Measurements from ENCODE around the gene SHISA2.

SHISA2 gene

GRCh38 chr13:26030331-26030730, 21.5 kb downstream of the SHISA2 start:
- Histone ChIP-seq H3K36me3 (ENCODE audit: low read depth) (no peaks in the 10 kb centered on the region), H3K9me3 (ENCODE audit: severe bottlenecking) (no peaks in the 10 kb centered on the region), H3K4me3 (ENCODE audit: severe bottlenecking) (no peak overlapping the region), H3K4me1 (ENCODE audit: insufficient read depth, poor library complexity, severe bottlenecking) (no peaks in the 10 kb centered on the region), H3K27me3 (ENCODE audit: insufficient read depth, poor library complexity, severe bottlenecking) (no peaks in the 10 kb centered on the region), H3K27ac (ENCODE audit: poor library complexity, severe bottlenecking) (no peak overlapping the region)
- no peak for ATAC-seq (ENCODE audit: low read depth)
- DNase-seq (ENCODE audit: low spot score), result no peak
- no peak for TF ChIP-seq CTCF (IDR thresholded peaks at IDR 0.05; ENCODE audit: poor library complexity, severe bottlenecking)

GRCh38 chr13:26029581-26030136, 22.2 kb downstream of the SHISA2 start:
- no peak for DNase-seq (ENCODE audit: low spot score)
- H3K9me3 ChIP-seq (ENCODE audit: severe bottlenecking), result no peaks in the 10 kb centered on the region
- no peak for TF ChIP-seq CTCF (IDR thresholded peaks at IDR 0.05; ENCODE audit: poor library complexity, severe bottlenecking)
- no peak overlapping the region for H3K27ac ChIP-seq (ENCODE audit: poor library complexity, severe bottlenecking)
- no peak overlapping the region for H3K4me3 ChIP-seq (ENCODE audit: severe bottlenecking)
- H3K27me3 ChIP-seq (ENCODE audit: insufficient read depth, poor library complexity, severe bottlenecking), result no peaks in the 10 kb centered on the region
- no peaks in the 10 kb centered on the region for H3K36me3 ChIP-seq (ENCODE audit: low read depth)
- no peaks in the 10 kb centered on the region for H3K4me1 ChIP-seq (ENCODE audit: insufficient read depth, poor library complexity, severe bottlenecking)
- ATAC-seq (ENCODE audit: low read depth), result no peak

- no peaks in the 10 kb centered on the region for H3K27me3 ChIP-seq (ENCODE audit: insufficient read depth, poor library complexity, severe bottlenecking)
- ATAC-seq (ENCODE audit: low read depth), result no peak
- H3K4me1 ChIP-seq (ENCODE audit: insufficient read depth, poor library complexity, severe bottlenecking), result peaks cover 11% of the 10 kb centered on the region
- no peak overlapping the region for H3K4me3 ChIP-seq (ENCODE audit: severe bottlenecking)
- no peak for TF ChIP-seq CTCF (IDR thresholded peaks at IDR 0.05; ENCODE audit: poor library complexity, severe bottlenecking)
- no peaks in the 10 kb centered on the region for H3K36me3 ChIP-seq (ENCODE audit: low read depth)
- no peaks in the 10 kb centered on the region for H3K9me3 ChIP-seq (ENCODE audit: severe bottlenecking)
- no peak for DNase-seq (ENCODE audit: low spot score)
- H3K27ac ChIP-seq (ENCODE audit: poor library complexity, severe bottlenecking), result no peak overlapping the region
Observed at GRCh38 chr13:26026211-26026610, 25.6 kb downstream of the SHISA2 start.

GRCh38 chr13:26025771-26026170, 26.0 kb downstream of the SHISA2 start:
- Histone ChIP-seq H3K4me1 (ENCODE audit: insufficient read depth, poor library complexity, severe bottlenecking) (peaks cover 13% of the 10 kb centered on the region), H3K4me3 (ENCODE audit: severe bottlenecking) (no peak overlapping the region), H3K27me3 (ENCODE audit: insufficient read depth, poor library complexity, severe bottlenecking) (no peaks in the 10 kb centered on the region), H3K27ac (ENCODE audit: poor library complexity, severe bottlenecking) (no peak overlapping the region), H3K36me3 (ENCODE audit: low read depth) (no peaks in the 10 kb centered on the region), H3K9me3 (ENCODE audit: severe bottlenecking) (no peaks in the 10 kb centered on the region)
- ATAC-seq (ENCODE audit: low read depth), result no peak
- DNase-seq (ENCODE audit: low spot score), result no peak
- no peak for TF ChIP-seq CTCF (IDR thresholded peaks at IDR 0.05; ENCODE audit: poor library complexity, severe bottlenecking)

GRCh38 chr13:26025196-26025595, 26.6 kb downstream of the SHISA2 start:
- ATAC-seq (ENCODE audit: low read depth) (no peak), DNase-seq (ENCODE audit: low spot score) (no peak)

More at GRCh38 chr13:26025196-26025595, 26.6 kb downstream of the SHISA2 start:
- H3K4me1 ChIP-seq (ENCODE audit: insufficient read depth, poor library complexity, severe bottlenecking), result peaks cover 18% of the 10 kb centered on the region
- no peaks in the 10 kb centered on the region for H3K36me3 ChIP-seq (ENCODE audit: low read depth)
- H3K27ac ChIP-seq (ENCODE audit: poor library complexity, severe bottlenecking), result no peak overlapping the region
- H3K4me3 ChIP-seq (ENCODE audit: severe bottlenecking), result no peak overlapping the region
- H3K9me3 ChIP-seq (ENCODE audit: severe bottlenecking), result no peaks in the 10 kb centered on the region
- no peaks in the 10 kb centered on the region for H3K27me3 ChIP-seq (ENCODE audit: insufficient read depth, poor library complexity, severe bottlenecking)
- no peak for TF ChIP-seq CTCF (IDR thresholded peaks at IDR 0.05; ENCODE audit: poor library complexity, severe bottlenecking)
